ENCODE data around the gene SLC2A10. TPM values are rescaled to one million over a fixed set of nuclear protein-coding genes. Genes with fewer than 3 reads are reported as not detected.

Gene SLC2A10
- total and polyA plus RNA-seq, 2 donors (not counting 1 experiment from before 2014, with no cell fraction given), result 35.3 to 47.2 TPM

GRCh38 chr20:46696791-46697279 lies 12.6 kb upstream of the SLC2A10 start:
- H3K4me2 ChIP-seq (ENCODE audit: extremely low read depth, insufficient read depth, low read length), result no peak overlapping the region
- H2AFZ ChIP-seq (ENCODE audit: low read length), result no peak overlapping the region
- DNase-seq (ENCODE audit: low read depth in 2 of 2), result no peak
- TF ChIP-seq CTCF (conservative IDR thresholded peaks at IDR 0.05 in 1 of 2, IDR thresholded peaks at IDR 0.05 in 1 of 2; ENCODE audit: low read depth in 1 of 2, low read length in 2 of 2), result no peak
- TF ChIP-seq EZH2 (IDR thresholded peaks at IDR 0.05; ENCODE audit: low read length, missing control alignments), result no peak
- H3K36me3 ChIP-seq (ENCODE audit: control insufficient read depth, insufficient read depth, low read length), result no peaks in the 10 kb centered on the region
- H3K27me3 ChIP-seq (ENCODE audit: control insufficient read depth, insufficient read depth, low read length), result no peaks in the 10 kb centered on the region
- no peaks in the 10 kb centered on the region for H3K79me2 ChIP-seq (ENCODE audit: control insufficient read depth, insufficient read depth, low read length)
- no peak overlapping the region for H3K27ac ChIP-seq (ENCODE audit: insufficient read depth, low read length)
- H3K9ac ChIP-seq (ENCODE audit: insufficient read depth, low read length), result no peak overlapping the region
- H3K4me1 ChIP-seq (ENCODE audit: control insufficient read depth, extremely low read depth, insufficient read depth, low read length), result no peaks in the 10 kb centered on the region
- no peaks in the 10 kb centered on the region for H4K20me1 ChIP-seq (ENCODE audit: control insufficient read depth, extremely low read depth, insufficient read depth, low read length)
- no peaks in the 10 kb centered on the region for H3K9me3 ChIP-seq (ENCODE audit: control insufficient read depth, insufficient read depth, low read depth, low read length)
- H3K4me3 ChIP-seq (replicated peaks in 1 of 4; ENCODE audit: control extremely low read depth in 1 of 4, insufficient read depth in 1 of 4, low read depth in 3 of 4, low read length in 4 of 4), result no peak overlapping the region

GRCh38 chr20:46698788-46699187 lies 10.7 kb upstream of the SLC2A10 start:
- Histone ChIP-seq H3K4me3 (replicated peaks in 1 of 4; ENCODE audit: control extremely low read depth in 1 of 4, insufficient read depth in 1 of 4, low read depth in 3 of 4, low read length in 4 of 4) (no peak overlapping the region), H3K9me3 (ENCODE audit: control insufficient read depth, insufficient read depth, low read depth, low read length) (no peaks in the 10 kb centered on the region), H3K27me3 (ENCODE audit: control insufficient read depth, insufficient read depth, low read length) (no peaks in the 10 kb centered on the region), H3K27ac (ENCODE audit: insufficient read depth, low read length) (no peak overlapping the region), H4K20me1 (ENCODE audit: control insufficient read depth, extremely low read depth, insufficient read depth, low read length) (no peaks in the 10 kb centered on the region), H3K4me1 (ENCODE audit: control insufficient read depth, extremely low read depth, insufficient read depth, low read length) (no peaks in the 10 kb centered on the region), H3K36me3 (ENCODE audit: control insufficient read depth, insufficient read depth, low read length) (no peaks in the 10 kb centered on the region), H3K4me2 (ENCODE audit: extremely low read depth, insufficient read depth, low read length) (no peak overlapping the region), H2AFZ (ENCODE audit: low read length) (no peak overlapping the region), H3K9ac (ENCODE audit: insufficient read depth, low read length) (no peak overlapping the region), H3K79me2 (ENCODE audit: control insufficient read depth, insufficient read depth, low read length) (no peaks in the 10 kb centered on the region)
- no peak for DNase-seq (ENCODE audit: low read depth in 2 of 2)
- TF ChIP-seq EZH2 (IDR thresholded peaks at IDR 0.05; ENCODE audit: low read length, missing control alignments) (no peak), CTCF (conservative IDR thresholded peaks at IDR 0.05 in 1 of 2, IDR thresholded peaks at IDR 0.05 in 1 of 2; ENCODE audit: low read depth in 1 of 2, low read length in 2 of 2) (no peak)

GRCh38 chr20:46699651-46700359 lies 9.6 kb upstream of the SLC2A10 start:
- Histone ChIP-seq H3K36me3 (ENCODE audit: control insufficient read depth, insufficient read depth, low read length) (no peaks in the 10 kb centered on the region), H3K27ac (ENCODE audit: insufficient read depth, low read length) (no peak overlapping the region), H3K4me2 (ENCODE audit: extremely low read depth, insufficient read depth, low read length) (no peak overlapping the region), H3K9ac (ENCODE audit: insufficient read depth, low read length) (no peak overlapping the region), H3K27me3 (ENCODE audit: control insufficient read depth, insufficient read depth, low read length) (peaks cover 4% of the 10 kb centered on the region), H2AFZ (ENCODE audit: low read length) (no peak overlapping the region), H4K20me1 (ENCODE audit: control insufficient read depth, extremely low read depth, insufficient read depth, low read length) (no peaks in the 10 kb centered on the region), H3K4me3 (replicated peaks in 1 of 4; ENCODE audit: control extremely low read depth in 1 of 4, insufficient read depth in 1 of 4, low read depth in 3 of 4, low read length in 4 of 4) (no peak overlapping the region), H3K79me2 (ENCODE audit: control insufficient read depth, insufficient read depth, low read length) (no peaks in the 10 kb centered on the region), H3K4me1 (ENCODE audit: control insufficient read depth, extremely low read depth, insufficient read depth, low read length) (no peaks in the 10 kb centered on the region), H3K9me3 (ENCODE audit: control insufficient read depth, insufficient read depth, low read depth, low read length) (no peaks in the 10 kb centered on the region)
- TF ChIP-seq CTCF (conservative IDR thresholded peaks at IDR 0.05 in 1 of 2, IDR thresholded peaks at IDR 0.05 in 1 of 2; ENCODE audit: low read depth in 1 of 2, low read length in 2 of 2) (peak; percentile 56 to 84), EZH2 (IDR thresholded peaks at IDR 0.05; ENCODE audit: low read length, missing control alignments) (no peak)
- peak in 1 of 2 donors; percentile 57 for DNase-seq (ENCODE audit: low read depth in 2 of 2)
